Sigmoid colon (tissue), 7 donors: Measurements from ENCODE around the gene GRM7. TPM values are rescaled to one million over a fixed set of nuclear protein-coding genes. Genes with fewer than 3 reads are reported as not detected.

Experiments used
- DNase-seq: peaks from one replicate; pipeline ENCODE4 v3.0.0-alpha.2; 2019
- H3K27ac ChIP-seq, 4 donors: fragments of 200-600 bp; sonication (generic); one replicate each; pipeline ENCODE4 v1.5.1; 2016 to 2019; ENCODE audit warnings: mild to moderate bottlenecking in 1 of 4
- H3K27me3 ChIP-seq, 3 donors: fragments of 200-600 bp; sonication (generic); one replicate each; pipeline ENCODE4 v1.5.1; 2019; ENCODE audit warnings: mild to moderate bottlenecking in 1 of 3
- H3K36me3 ChIP-seq, 4 donors: fragments of 200-600 bp; sonication (generic); one replicate each; pipeline ENCODE4 v1.5.1; 2016 to 2019
- H3K4me1 ChIP-seq, 4 donors: fragments of 200-600 bp; sonication (generic); one replicate each; pipeline ENCODE4 v1.5.1; 2017 to 2019
- H3K4me3 ChIP-seq, 4 donors: fragments of 200-600 bp; sonication (generic); one replicate each; pipeline ENCODE4 v1.5.1; 2017 to 2019; ENCODE audit warnings: mild to moderate bottlenecking in 2 of 4, moderate library complexity in 1 of 4
- H3K9me3 ChIP-seq, 4 donors: fragments of 200-600 bp in 3 of 4; sonication (generic) in 3 of 4; one replicate each; pipeline versions ENCODE4 v1.5.1 to v1.6.1; 2013 to 2019
- CTCF ChIP-seq, 4 experiments: fragments of 450-650 bp in 3 of 4; fragments of 200-600 bp in 1 of 4; IDR thresholded peaks; one replicate each; pipeline ENCODE4 v1.5.1; 2016 to 2019; ENCODE audit warnings: antibody characterized with exemption in 4 of 4, mild to moderate bottlenecking in 3 of 4, moderate library complexity in 2 of 4
- EP300 ChIP-seq, 4 donors: sonication (generic); formaldehyde crosslinking; IDR thresholded peaks; one replicate each; pipeline ENCODE4 v1.6.1; 2017; ENCODE audit warnings: antibody characterized with exemption in 4 of 4
- POLR2A ChIP-seq, 2 donors: fragments of 450-650 bp; IDR thresholded peaks; one replicate each; pipeline ENCODE4 v1.6.1; 2016; ENCODE audit warnings: antibody characterized with exemption in 2 of 2, mild to moderate bottlenecking in 2 of 2, moderate library complexity in 2 of 2
- POLR2AphosphoS5 ChIP-seq, 4 donors: sonication (generic); formaldehyde crosslinking; IDR thresholded peaks; one replicate each; pipeline ENCODE4 v1.6.1; 2017; ENCODE audit warnings: antibody characterized with exemption in 4 of 4
- WGBS, 2 donors: extraction: QIAGEN DNeasy Blood & Tissue Kit; methylation state at CpG; one replicate each; pipeline ENCODE4 v1.1.7; 2013; 5-methylcytosine and 5-hydroxymethylcytosine counted together
- intact Hi-C: fragments of 100-400 bp; cut with DNase I; formaldehyde crosslinking; loops from one replicate; pipeline ENCODE4 v1.15.1; 2023
- polyA plus RNA-seq, 3 donors: library from polyadenylated mRNA; stranded (reverse); fragments of 200-250 nt; gene quantifications; one replicate each; pipeline ENCODE4 v1.2.3, GENCODE V29; 2013
- total RNA-seq, 4 donors: library from RNA; depleted of rRNA; stranded (reverse); fragments of >200 nt; gene quantifications; one replicate each; pipeline ENCODE4 v1.1.0, GENCODE V29; 2016
- donor health status: healthy with polysubstance abuse.
- donor health status: Bipolar disorder and iron deficiency.
- donor health status: healthy.

Gene GRM7
- total and polyA plus RNA-seq, 7 donors, result 0.09 to 0.71 (median 0.22) TPM; not detected in 3

GRCh38 chr3:7607676-7608075, 746.8 kb downstream of the GRM7 start:
- no peaks in the 10 kb centered on the region for H3K4me1 ChIP-seq
- intact Hi-C loops, result no loop called here
- WGBS, 2 donors, result 78 to 84% methylated on average over 2 of the region's 2 CpGs
- no peaks in the 10 kb centered on the region for H3K9me3 ChIP-seq
- H3K27me3 ChIP-seq, result no peaks in the 10 kb centered on the region
- H3K4me3 ChIP-seq, result no peak overlapping the region
- TF ChIP-seq EP300 (IDR thresholded peaks at IDR 0.05), result no peak
- TF ChIP-seq CTCF (IDR thresholded peaks at IDR 0.05), result no peak
- TF ChIP-seq POLR2A (IDR thresholded peaks at IDR 0.05), result no peak
- TF ChIP-seq POLR2AphosphoS5 (IDR thresholded peaks at IDR 0.05), result no peak
- H3K36me3 ChIP-seq, result no peaks in the 10 kb centered on the region
- DNase-seq, result no peak
- H3K27ac ChIP-seq, result no peak overlapping the region

- H3K27ac ChIP-seq, result no peak overlapping the region
- H3K4me1 ChIP-seq, result no peaks in the 10 kb centered on the region
- no peak for DNase-seq
- WGBS, 2 donors, result 89 to 91% methylated on average over 5 of the region's 5 CpGs
- no peaks in the 10 kb centered on the region for H3K36me3 ChIP-seq
- no peaks in the 10 kb centered on the region for H3K9me3 ChIP-seq
- H3K27me3 ChIP-seq, result no peaks in the 10 kb centered on the region
- no peak overlapping the region for H3K4me3 ChIP-seq
- TF ChIP-seq POLR2A (IDR thresholded peaks at IDR 0.05) (no peak), POLR2AphosphoS5 (IDR thresholded peaks at IDR 0.05) (no peak), CTCF (IDR thresholded peaks at IDR 0.05) (no peak), EP300 (IDR thresholded peaks at IDR 0.05) (no peak)
- intact Hi-C loops, result no loop called here
Measured at GRCh38 chr3:7610634-7611033, 749.7 kb downstream of the GRM7 start.

- Histone ChIP-seq H3K27me3 (no peaks in the 10 kb centered on the region), H3K27ac (no peak overlapping the region), H3K4me3 (no peak overlapping the region), H3K4me1 (no peaks in the 10 kb centered on the region), H3K36me3 (no peaks in the 10 kb centered on the region), H3K9me3 (no peaks in the 10 kb centered on the region)
- DNase-seq, result no peak
- TF ChIP-seq EP300 (IDR thresholded peaks at IDR 0.05) (no peak), CTCF (IDR thresholded peaks at IDR 0.05) (no peak), POLR2AphosphoS5 (IDR thresholded peaks at IDR 0.05) (no peak), POLR2A (IDR thresholded peaks at IDR 0.05) (no peak)
- WGBS, 2 donors, result 41 to 72% methylated on average over 1 of the region's 1 CpG
- intact Hi-C loops, result no loop called here
Measured at GRCh38 chr3:7615043-7615442, 754.1 kb downstream of the GRM7 start.

GRCh38 chr3:7618606-7619005, 757.7 kb downstream of the GRM7 start:
- 55 to 66% methylated on average over 2 of the region's 2 CpGs for WGBS, 2 donors
- H3K4me1 ChIP-seq, result no peaks in the 10 kb centered on the region
- no peak overlapping the region for H3K27ac ChIP-seq
- H3K36me3 ChIP-seq, result no peaks in the 10 kb centered on the region
- no peaks in the 10 kb centered on the region for H3K9me3 ChIP-seq
- TF ChIP-seq POLR2AphosphoS5 (IDR thresholded peaks at IDR 0.05), result no peak
- no peak for TF ChIP-seq CTCF (IDR thresholded peaks at IDR 0.05)
- TF ChIP-seq EP300 (IDR thresholded peaks at IDR 0.05), result no peak
- no peak for TF ChIP-seq POLR2A (IDR thresholded peaks at IDR 0.05)
- no peak overlapping the region for H3K4me3 ChIP-seq
- no peak for DNase-seq
- no peaks in the 10 kb centered on the region for H3K27me3 ChIP-seq
- intact Hi-C loops, result no loop called here

GRCh38 chr3:7620401-7620800, 759.5 kb downstream of the GRM7 start:
- WGBS, 2 donors, result 87 to 94% methylated on average over 1 of the region's 1 CpG
- Histone ChIP-seq H3K4me1 (no peaks in the 10 kb centered on the region), H3K4me3 (no peak overlapping the region), H3K36me3 (no peaks in the 10 kb centered on the region), H3K27me3 (no peaks in the 10 kb centered on the region), H3K27ac (no peak overlapping the region), H3K9me3 (no peaks in the 10 kb centered on the region)
- intact Hi-C loops, result no loop called here
- TF ChIP-seq CTCF (IDR thresholded peaks at IDR 0.05), result no peak
- TF ChIP-seq EP300 (IDR thresholded peaks at IDR 0.05), result no peak
- no peak for TF ChIP-seq POLR2AphosphoS5 (IDR thresholded peaks at IDR 0.05)
- TF ChIP-seq POLR2A (IDR thresholded peaks at IDR 0.05), result no peak
- no peak for DNase-seq
